ENCODE measurements around the gene GTPBP3. TPM values are rescaled to one million over a fixed set of nuclear protein-coding genes. Genes with fewer than 3 reads are reported as not detected.

The GTPBP3 gene
- total RNA-seq, 4 donors from 2014 or later, result 15.9 to 59.4 (median 28.8) TPM

- Histone ChIP-seq H3K4me1 (peaks cover 0 to 70% (median 25%) of the 10 kb centered on the region in 4 donors), H3K4me3 (no peak overlapping the region), H3K9me3 (no peaks in the 10 kb centered on the region), H3K27me3 (no peaks in the 10 kb centered on the region), H3K36me3 (peaks cover 0 to 74% (median 0%) of the 10 kb centered on the region in 3 donors), H3K27ac (peak overlapping the region in 2 of 4 donors; percentile 18 to 23)
- WGBS, 2 donors, result 54 to 62% methylated on average over 17 of the region's 17 CpGs
- DNase-seq (ENCODE audit: low spot score in 2 of 2), result peak; percentile 69 to 71
- TF ChIP-seq EP300 (IDR thresholded peaks at IDR 0.05), result peak in 1 of 2 donors; percentile 29
- TF ChIP-seq POLR2A (IDR thresholded peaks at IDR 0.05), result no peak
Measured at GRCh38 chr19:17325881-17326594, 11.3 kb upstream of the GTPBP3 start.

GRCh38 chr19:17326595-17326966, 10.8 kb upstream of the GTPBP3 start:
- H3K9me3 ChIP-seq, result no peaks in the 10 kb centered on the region
- H3K4me3 ChIP-seq, result no peak overlapping the region
- TF ChIP-seq POLR2A (IDR thresholded peaks at IDR 0.05), result no peak
- no peak for TF ChIP-seq EP300 (IDR thresholded peaks at IDR 0.05)
- no peak for TF ChIP-seq CTCF (IDR thresholded peaks at IDR 0.05)
- DNase-seq (ENCODE audit: low spot score in 2 of 2), result no peak
- WGBS, 2 donors, result 79 to 80% methylated on average over 11 of the region's 11 CpGs
- peak overlapping the region in 1 of 4 donors; percentile 23 for H3K27ac ChIP-seq
- H3K36me3 ChIP-seq, result peaks cover 0 to 72% (median 0%) of the 10 kb centered on the region in 3 donors
- peaks cover 0 to 70% (median 25%) of the 10 kb centered on the region in 4 donors for H3K4me1 ChIP-seq
- H3K27me3 ChIP-seq, result no peaks in the 10 kb centered on the region

- no peak for TF ChIP-seq EP300 (IDR thresholded peaks at IDR 0.05)
- TF ChIP-seq POLR2A (IDR thresholded peaks at IDR 0.05), result no peak
- no peak for TF ChIP-seq CTCF (IDR thresholded peaks at IDR 0.05)
- H3K27me3 ChIP-seq, result no peaks in the 10 kb centered on the region
- peaks cover 0 to 70% (median 24%) of the 10 kb centered on the region in 4 donors for H3K4me1 ChIP-seq
- H3K4me3 ChIP-seq, result no peak overlapping the region
- H3K36me3 ChIP-seq, result peaks cover 0 to 66% (median 0%) of the 10 kb centered on the region in 3 donors
- H3K9me3 ChIP-seq, result no peaks in the 10 kb centered on the region
- no peak overlapping the region for H3K27ac ChIP-seq
- WGBS, 2 donors, result 90 to 92% methylated on average over 24 to 26 of the region's 27 CpGs
- no peak for DNase-seq (ENCODE audit: low spot score in 2 of 2)
Measured at GRCh38 chr19:17327068-17327653, 10.2 kb upstream of the GTPBP3 start.

- H3K4me3 ChIP-seq, result peak overlapping the region in 2 of 4 donors; percentile 35 to 46
- H3K9me3 ChIP-seq, result no peaks in the 10 kb centered on the region
- no peaks in the 10 kb centered on the region for H3K27me3 ChIP-seq
- peaks cover 0 to 67% (median 19%) of the 10 kb centered on the region in 4 donors for H3K4me1 ChIP-seq
- TF ChIP-seq CTCF (IDR thresholded peaks at IDR 0.05) (no peak), EP300 (IDR thresholded peaks at IDR 0.05) (no peak), POLR2A (IDR thresholded peaks at IDR 0.05) (no peak)
- 42 to 61% methylated on average over 46 to 50 of the region's 64 CpGs for WGBS, 2 donors
- DNase-seq (ENCODE audit: low spot score in 2 of 2), result no peak
- peaks cover 0 to 65% (median 0%) of the 10 kb centered on the region in 3 donors for H3K36me3 ChIP-seq
- peak overlapping the region in 3 of 4 donors; percentile 13 to 77 (median 50) for H3K27ac ChIP-seq
Measured at GRCh38 chr19:17327654-17328516, 9.5 kb upstream of the GTPBP3 start.

GRCh38 chr19:17328517-17329365, 8.6 kb upstream of the GTPBP3 start:
- peaks cover 0 to 68% (median 22%) of the 10 kb centered on the region in 4 donors for H3K4me1 ChIP-seq
- H3K4me3 ChIP-seq, result peak overlapping the region in 2 of 4 donors; percentile 35 to 46
- peak overlapping the region in 2 of 4 donors; percentile 50 to 77 for H3K27ac ChIP-seq
- H3K9me3 ChIP-seq, result no peaks in the 10 kb centered on the region
- H3K36me3 ChIP-seq, result peaks cover 0 to 68% (median 0%) of the 10 kb centered on the region in 3 donors
- no peaks in the 10 kb centered on the region for H3K27me3 ChIP-seq
- 55% methylated on average over 68 to 90 of the region's 94 CpGs for WGBS, 2 donors
- no peak for TF ChIP-seq CTCF (IDR thresholded peaks at IDR 0.05)
- no peak for TF ChIP-seq EP300 (IDR thresholded peaks at IDR 0.05)
- no peak for TF ChIP-seq POLR2A (IDR thresholded peaks at IDR 0.05)
- no peak for DNase-seq (ENCODE audit: low spot score in 2 of 2)

All from tibial nerve (tissue), 4 donors.